Left ventricle myocardium inferior (tissue), 1 donor: ENCODE data around the gene SLC25A33. TPM values are rescaled to one million over a fixed set of nuclear protein-coding genes. Genes with fewer than 3 reads are reported as not detected.
"Not testable (repeated sequence)": the region's sequence is repeated elsewhere in the genome, so short reads cannot be mapped to it uniquely, and the experiment has no call there.

Experiments used
- DNase-seq: peaks from one replicate; pipeline ENCODE4 v3.0.0-alpha.2; 2020
- H3K27ac ChIP-seq: fragments of 200-600 bp; replicated peaks from 2 replicates; pipeline ENCODE4 v1.8.0; 2021
- H3K27me3 ChIP-seq: fragments of 200-600 bp; 2 replicates; pipeline ENCODE4 v1.8.0; 2021; ENCODE audit warnings: low read depth
- H3K36me3 ChIP-seq: fragments of 200-600 bp; 2 replicates; pipeline ENCODE4 v1.8.0; 2021
- H3K4me1 ChIP-seq: fragments of 200-600 bp; 2 replicates; pipeline ENCODE4 v1.8.0; 2021
- H3K4me3 ChIP-seq: fragments of 200-600 bp; 2 replicates; pipeline ENCODE4 v1.8.0; 2021; ENCODE audit warnings: mild to moderate bottlenecking, moderate library complexity
- H3K9me3 ChIP-seq: fragments of 200-600 bp; replicated peaks from 2 replicates; pipeline ENCODE4 v1.8.0; 2021
- CTCF ChIP-seq: fragments of 200-600 bp; IDR thresholded peaks from 2 replicates; pipeline ENCODE4 v1.8.0; 2021; ENCODE audit warnings: antibody characterized with exemption, mild to moderate bottlenecking, borderline replicate concordance
- intact Hi-C: fragments of 100-400 bp; cut with micrococcal nuclease; formaldehyde crosslinking; loops from one replicate; pipeline ENCODE4 v1.11.0; 2022
- total RNA-seq: library from RNA; stranded (reverse); fragmentation: NEBNext Ultra II Directional; extraction: Animal tissue kit (Norgen Biotek cat#: 25700); gene quantifications from one replicate; pipeline ENCODE4 v1.2.1, GENCODE V29; 2021
- donor health status: DM: no; HTN: yes; CAD: no; lungs with severe emphysema.

Gene SLC25A33
- total RNA-seq, 1 donor from 2014 or later, result 6.2 TPM

- Histone ChIP-seq H3K4me3 (peak overlapping the region; percentile 50), H3K27me3 (no peaks in the 10 kb centered on the region), H3K27ac (peak overlapping the region; percentile 89), H3K4me1 (peaks cover 71% of the 10 kb centered on the region), H3K36me3 (peaks cover 22% of the 10 kb centered on the region), H3K9me3 (no peaks in the 10 kb centered on the region)
- DNase-seq, result no peak
- intact Hi-C loops, result no loop called here
- TF ChIP-seq CTCF, result no peak
These were observed 16.7 kb downstream of the SLC25A33 start for GRCh38 chr1:9555942-9556341.

- intact Hi-C loops, result no loop called here
- Histone ChIP-seq H3K4me1 (peaks cover 73% of the 10 kb centered on the region), H3K27me3 (no peaks in the 10 kb centered on the region), H3K9me3 (no peaks in the 10 kb centered on the region), H3K36me3 (peaks cover 22% of the 10 kb centered on the region), H3K4me3 (no peak overlapping the region), H3K27ac (peak overlapping the region; percentile 64)
- DNase-seq, result no peak
- no peak for TF ChIP-seq CTCF
These were observed 18.4 kb downstream of the SLC25A33 start for GRCh38 chr1:9557624-9558023.

GRCh38 chr1:9558271-9558945, 19.1 kb downstream of the SLC25A33 start:
- peak overlapping the region; percentile 64 for H3K27ac ChIP-seq
- H3K4me3 ChIP-seq, result peak overlapping the region; percentile 0
- H3K36me3 ChIP-seq, result peaks cover 22% of the 10 kb centered on the region
- H3K9me3 ChIP-seq, result no peaks in the 10 kb centered on the region
- no peak for TF ChIP-seq CTCF
- peaks cover 73% of the 10 kb centered on the region for H3K4me1 ChIP-seq
- intact Hi-C loops, result no loop called here
- DNase-seq, result no peak
- no peaks in the 10 kb centered on the region for H3K27me3 ChIP-seq

GRCh38 chr1:9558946-9559545, 19.8 kb downstream of the SLC25A33 start:
- peaks cover 72% of the 10 kb centered on the region for H3K4me1 ChIP-seq
- peak overlapping the region; percentile 64 for H3K27ac ChIP-seq
- DNase-seq, result no peak
- no peak for TF ChIP-seq CTCF
- H3K4me3 ChIP-seq, result peak overlapping the region; percentile 0
- no peaks in the 10 kb centered on the region for H3K27me3 ChIP-seq
- intact Hi-C loops, result no loop called here
- H3K36me3 ChIP-seq, result peaks cover 16% of the 10 kb centered on the region
- no peaks in the 10 kb centered on the region for H3K9me3 ChIP-seq

- Histone ChIP-seq H3K4me3 (no peak overlapping the region), H3K9me3 (no peaks in the 10 kb centered on the region), H3K36me3 (peaks cover 14% of the 10 kb centered on the region), H3K27me3 (no peaks in the 10 kb centered on the region), H3K4me1 (peaks cover 66% of the 10 kb centered on the region), H3K27ac (peak overlapping the region; percentile 64)
- intact Hi-C loops, result no loop called here
- no peak for DNase-seq
- no peak for TF ChIP-seq CTCF
These were observed 20.4 kb downstream of the SLC25A33 start for GRCh38 chr1:9559673-9560072.

- H3K27ac ChIP-seq, intact Hi-C loops, DNase-seq, H3K4me3 ChIP-seq, H3K9me3 ChIP-seq, H3K27me3 ChIP-seq: not testable (repeated sequence)
- peaks cover 64% of the 10 kb centered on the region for H3K4me1 ChIP-seq
- H3K36me3 ChIP-seq, result peaks cover 14% of the 10 kb centered on the region
These were observed 20.8 kb downstream of the SLC25A33 start for GRCh38 chr1:9560090-9560489.
